Measurements from ENCODE around the gene AFAP1. TPM values are rescaled to one million over a fixed set of nuclear protein-coding genes. Genes with fewer than 3 reads are reported as not detected.

AFAP1 gene
- total and polyA plus RNA-seq, 2 of the 8 experiments (the other 6 are each of a cell fraction or from before 2014, with no cell fraction given) = 3.6 to 18.2 TPM

GRCh38 chr4:7766086-7766485 lies 173.6 kb downstream of the AFAP1 start:
- DNase-seq (ENCODE audit: low read depth in 1 of 2, low spot score in 2 of 2) (no peak), FAIRE-seq (no peak)
- 89% methylated on average over 11 of the region's 11 CpGs; no CpG with 5 or more reads in 1 of the 2 experiments for WGBS, 2 experiments (ENCODE audit: extremely low coverage in 1 of 2, insufficient coverage in 1 of 2, insufficient read length in 1 of 2, insufficient replicate concordance in 2 of 2, low coverage in 1 of 2, low lambda C conversion rate in 2 of 2, missing lambda C conversion rate in 1 of 2)
- ChIA-PET CTCF (ENCODE audit: partially characterized antibody) (interaction anchor here (0.8 to 3.7 kb wide), 2 partner anchors 25 to 37 kb away, joined by 3 to 14 read pairs; no protein-coding TSS in a partner anchor), POLR2A (ENCODE audit: partially characterized antibody) (no interaction called here)
- H3K14ac ChIP-seq (ENCODE audit: insufficient read length) = no peak overlapping the region
- no peaks in the 10 kb centered on the region for H3K23me2 ChIP-seq (ENCODE audit: low read depth, low read length)
- no peak overlapping the region for H3K23ac ChIP-seq (ENCODE audit: insufficient read length)
- no peak overlapping the region for H3K4ac ChIP-seq (replicated peaks; ENCODE audit: insufficient read length, low read depth, low read length)
- H3K56ac ChIP-seq (replicated peaks; ENCODE audit: insufficient read length, low read depth, low read length) = no peak overlapping the region
- H2BK15ac ChIP-seq (ENCODE audit: low read length) = no peak overlapping the region
- no peaks in the 10 kb centered on the region; a peak in 1 of 8 replicates for H3K36me3 ChIP-seq (ENCODE audit: control insufficient read depth in 2 of 4, insufficient read depth in 4 of 4, low read length in 3 of 4)
- no peaks in the 10 kb centered on the region for H3K27me3 ChIP-seq (replicated peaks in 1 of 4; ENCODE audit: control insufficient read depth in 3 of 4, extremely low read depth in 1 of 4, insufficient read depth in 3 of 4, low read length in 3 of 4)
- no peak overlapping the region for H4K91ac ChIP-seq (replicated peaks; ENCODE audit: insufficient read length, low read length)
- H4K5ac ChIP-seq (ENCODE audit: insufficient read length, low read depth, low read length) = no peak overlapping the region
- H2BK20ac ChIP-seq (ENCODE audit: low read length) = no peak overlapping the region
- TF ChIP-seq SRF (IDR thresholded peaks at IDR 0.05; ENCODE audit: low read depth, low read length) (no peak), TAF1 (IDR thresholded peaks at IDR 0.05; ENCODE audit: low read depth, low read length) (no peak), CREB1 (IDR thresholded peaks at IDR 0.05) (no peak), RAD21 (IDR thresholded peaks at IDR 0.05 in 1 of 2, conservative IDR thresholded peaks at IDR 0.05 in 1 of 2; ENCODE audit: low read depth in 2 of 2, low read length in 2 of 2) (no peak), NANOG (IDR thresholded peaks at IDR 0.05; ENCODE audit: insufficient read depth, low read depth, low read length, poor library complexity, severe bottlenecking) (no peak)
- H3K9me3 ChIP-seq (ENCODE audit: insufficient read depth in 2 of 2, low read depth in 1 of 2, low read length in 1 of 2) = no peaks in the 10 kb centered on the region
- H3K79me1 ChIP-seq (ENCODE audit: low read depth, low read length) = no peaks in the 10 kb centered on the region; the same call in none of the 2 replicates
- H2AFZ ChIP-seq (ENCODE audit: low read length) = no peak overlapping the region
- no peak overlapping the region for H2BK12ac ChIP-seq (ENCODE audit: low read depth, low read length)
- H4K20me1 ChIP-seq (replicated peaks in 1 of 2; ENCODE audit: control insufficient read depth in 1 of 2, insufficient read depth in 2 of 2, low read length in 2 of 2) = peaks cover 0 to 2% of the 10 kb centered on the region in 2 experiments
- no peak overlapping the region for H2AK5ac ChIP-seq (ENCODE audit: low read depth, low read length)
- no peak overlapping the region; a peak in 1 of 7 replicates for H3K9ac ChIP-seq (replicated peaks in 1 of 4; ENCODE audit: extremely low read depth in 1 of 4, low read depth in 3 of 4, low read length in 3 of 4)
- H2BK5ac ChIP-seq (ENCODE audit: low read depth, low read length) = no peak overlapping the region
- no peak overlapping the region for H3K18ac ChIP-seq (ENCODE audit: extremely low read depth, low read length)
- H3K4me2 ChIP-seq (ENCODE audit: insufficient read depth in 1 of 2, low read depth in 2 of 2, low read length in 2 of 2) = no peak overlapping the region
- no peak overlapping the region for H3K27ac ChIP-seq (ENCODE audit: low read depth, low read length)
- no peak overlapping the region for H2BK120ac ChIP-seq (replicated peaks; ENCODE audit: low read depth, low read length)
- no peaks in the 10 kb centered on the region for H3K79me2 ChIP-seq (ENCODE audit: control insufficient read depth in 1 of 2, insufficient read depth in 2 of 2, low read length in 2 of 2)
- no peak overlapping the region for H4K8ac ChIP-seq (ENCODE audit: extremely low read depth, insufficient read depth, low read length)
- peaks cover 0 to 2% (median 1%) of the 10 kb centered on the region in 4 experiments; a peak in 3 of 7 replicates for H3K4me1 ChIP-seq (replicated peaks in 1 of 4; ENCODE audit: control insufficient read depth in 3 of 4, insufficient read depth in 4 of 4, low read length in 3 of 4)
- no peak overlapping the region for H3K4me3 ChIP-seq (ENCODE audit: extremely low read depth in 1 of 4, insufficient read depth in 2 of 4, low read depth in 3 of 4, low read length in 4 of 4)

Measured in H1 (cell line).